ENCODE measurements around the gene CSRP2. TPM values are rescaled to one million over a fixed set of nuclear protein-coding genes. Genes with fewer than 3 reads are reported as not detected.

Gene CSRP2
- total RNA-seq, 2 experiments from 2014 or later: 0.63 to 4.3 TPM

DNA sequence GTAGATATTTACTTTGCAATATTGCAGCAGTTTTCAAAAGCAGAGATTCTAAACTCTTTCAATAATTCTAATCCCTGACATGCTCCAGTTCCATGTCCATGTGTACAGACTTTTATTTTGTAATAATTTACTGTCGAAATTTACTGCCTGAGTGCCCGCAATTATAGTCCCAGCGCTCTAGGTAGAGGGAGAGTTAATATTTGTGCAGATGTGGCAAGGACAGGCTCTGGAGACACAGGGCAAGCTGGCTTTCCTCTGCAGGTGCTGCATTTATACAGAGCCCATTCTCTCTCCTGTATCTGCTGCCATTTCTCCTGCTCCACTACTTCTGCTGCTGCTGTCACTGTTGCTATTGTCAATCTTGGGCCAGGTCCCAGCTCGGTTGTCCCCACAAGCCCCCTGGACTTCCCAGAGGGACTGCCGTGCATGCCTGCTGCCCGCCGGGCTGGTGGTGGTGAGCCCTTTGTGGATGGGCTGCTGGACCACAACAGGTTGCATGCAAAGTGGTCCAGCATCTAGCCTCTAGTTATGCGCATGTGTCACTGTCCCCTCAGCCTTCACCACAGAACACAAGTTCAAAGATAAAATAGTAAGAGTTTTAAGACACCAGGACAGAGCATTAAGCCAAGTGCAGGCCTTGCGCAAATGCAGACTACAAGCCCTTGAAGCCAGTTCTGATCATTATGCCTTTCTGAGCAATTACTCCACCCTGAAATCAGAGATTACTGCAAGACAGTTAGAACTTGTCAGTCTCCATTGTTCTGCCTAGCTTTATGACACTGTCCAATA lies 40.8 kb upstream of the CSRP2 start:
- no peak for TF ChIP-seq EZH2phosphoT487 (IDR thresholded peaks at IDR 0.05; ENCODE audit: borderline replicate concordance, low read depth, low read length)
- TF ChIP-seq, protein P1, sequence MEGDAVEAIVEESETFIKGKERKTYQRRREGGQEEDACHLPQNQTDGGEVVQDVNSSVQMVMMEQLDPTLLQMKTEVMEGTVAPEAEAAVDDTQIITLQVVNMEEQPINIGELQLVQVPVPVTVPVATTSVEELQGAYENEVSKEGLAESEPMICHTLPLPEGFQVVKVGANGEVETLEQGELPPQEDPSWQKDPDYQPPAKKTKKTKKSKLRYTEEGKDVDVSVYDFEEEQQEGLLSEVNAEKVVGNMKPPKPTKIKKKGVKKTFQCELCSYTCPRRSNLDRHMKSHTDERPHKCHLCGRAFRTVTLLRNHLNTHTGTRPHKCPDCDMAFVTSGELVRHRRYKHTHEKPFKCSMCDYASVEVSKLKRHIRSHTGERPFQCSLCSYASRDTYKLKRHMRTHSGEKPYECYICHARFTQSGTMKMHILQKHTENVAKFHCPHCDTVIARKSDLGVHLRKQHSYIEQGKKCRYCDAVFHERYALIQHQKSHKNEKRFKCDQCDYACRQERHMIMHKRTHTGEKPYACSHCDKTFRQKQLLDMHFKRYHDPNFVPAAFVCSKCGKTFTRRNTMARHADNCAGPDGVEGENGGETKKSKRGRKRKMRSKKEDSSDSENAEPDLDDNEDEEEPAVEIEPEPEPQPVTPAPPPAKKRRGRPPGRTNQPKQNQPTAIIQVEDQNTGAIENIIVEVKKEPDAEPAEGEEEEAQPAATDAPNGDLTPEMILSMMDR (conservative IDR thresholded peaks at IDR 0.05; ENCODE audit: low read length): no peak
- Histone ChIP-seq H3K4me2 (ENCODE audit: low read length) (no peak overlapping the region), H2AFZ (ENCODE audit: low read length) (no peak overlapping the region), H3K4me1 (ENCODE audit: insufficient read depth, low read length, poor library complexity, severe bottlenecking) (no peaks in the 10 kb centered on the region), H3K9me3 (ENCODE audit: low read length) (no peaks in the 10 kb centered on the region), H3K36me3 (ENCODE audit: insufficient read depth, low read length) (no peaks in the 10 kb centered on the region), H3K9me2 (ENCODE audit: insufficient read depth, low read length) (no peaks in the 10 kb centered on the region), H3K79me2 (ENCODE audit: insufficient read depth, low read depth, low read length) (no peaks in the 10 kb centered on the region), H3K4me3 (ENCODE audit: low read depth, low read length, poor library complexity, severe bottlenecking) (no peak overlapping the region), H4K20me1 (ENCODE audit: insufficient read depth, low read length) (no peaks in the 10 kb centered on the region), H3K27ac (ENCODE audit: low read depth, low read length, poor library complexity, severe bottlenecking) (no peak overlapping the region)
- BruUV-seq (replicated peaks): no TSS peak
- no peak for DNase-seq (ENCODE audit: low spot score)
- ChIA-PET POLR2A (interaction anchor here (0.7 kb wide), 1 partner anchor 451 kb away, joined by 3 read pairs; no protein-coding TSS in a partner anchor), CTCF (ENCODE audit: unreplicated experiment) (no interaction called here)
- intact Hi-C loops (cut with micrococcal nuclease; ENCODE audit: unreplicated experiment): no loop called here

DNA sequence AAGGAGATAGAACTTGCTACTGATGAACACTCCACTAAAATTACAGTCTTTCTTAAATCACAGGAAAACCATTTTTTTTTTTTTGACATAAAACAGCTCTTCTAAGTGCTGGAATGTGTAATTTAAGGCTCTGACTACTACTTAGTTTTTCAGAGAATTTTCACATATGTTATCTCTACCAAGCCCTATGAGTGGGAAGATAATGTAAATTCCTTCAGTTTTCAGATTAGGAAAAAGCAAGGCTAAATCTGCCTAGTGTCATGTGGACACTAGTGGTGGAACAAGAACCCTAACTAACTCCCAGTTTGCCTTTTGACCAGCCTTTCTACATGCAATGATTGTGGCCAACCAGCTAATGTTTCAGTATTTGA lies 37.3 kb upstream of the CSRP2 start:
- BruUV-seq (replicated peaks): no TSS peak
- no peak overlapping the region for H2AFZ ChIP-seq (ENCODE audit: low read length)
- ChIA-PET CTCF (ENCODE audit: unreplicated experiment) (no interaction called here), POLR2A (interaction anchor here (0.7 to 1.0 kb wide), 2 partner anchors 21 to 30 kb away, joined by 3 read pairs; no protein-coding TSS in a partner anchor)
- no peaks in the 10 kb centered on the region for H3K79me2 ChIP-seq (ENCODE audit: insufficient read depth, low read depth, low read length)
- intact Hi-C loops (cut with micrococcal nuclease; ENCODE audit: unreplicated experiment): no loop called here
- H3K27ac ChIP-seq (ENCODE audit: low read depth, low read length, poor library complexity, severe bottlenecking): no peak overlapping the region
- H3K4me1 ChIP-seq (ENCODE audit: insufficient read depth, low read length, poor library complexity, severe bottlenecking): no peaks in the 10 kb centered on the region
- no peak for DNase-seq (ENCODE audit: low spot score)
- no peaks in the 10 kb centered on the region for H3K9me2 ChIP-seq (ENCODE audit: insufficient read depth, low read length)
- H3K9me3 ChIP-seq (ENCODE audit: low read length): no peaks in the 10 kb centered on the region
- no peak overlapping the region for H3K4me2 ChIP-seq (ENCODE audit: low read length)
- TF ChIP-seq, protein P1 (conservative IDR thresholded peaks at IDR 0.05; ENCODE audit: low read length): no peak
- no peak for TF ChIP-seq EZH2phosphoT487 (IDR thresholded peaks at IDR 0.05; ENCODE audit: borderline replicate concordance, low read depth, low read length)
- H3K4me3 ChIP-seq (ENCODE audit: low read depth, low read length, poor library complexity, severe bottlenecking): no peak overlapping the region
- H4K20me1 ChIP-seq (ENCODE audit: insufficient read depth, low read length): no peaks in the 10 kb centered on the region
- H3K36me3 ChIP-seq (ENCODE audit: insufficient read depth, low read length): no peaks in the 10 kb centered on the region

Data from OCI-LY7 (cell line).